Gastrocnemius medialis (tissue), 4 donors: Measurements from ENCODE around the gene RAB3C.

Source experiments
- CTCF ChIP-seq, 5 experiments: fragments of 450-650 bp in 3 of 5; fragments of 200-600 bp in 2 of 5; sonication (generic) in 2 of 5; IDR thresholded peaks in 4 of 5; conservative IDR thresholded peaks in 1 of 5; 1 replicate in 4 of 5; 2 replicates in 1 of 5; pipeline ENCODE4 v1.5.1; 2016 to 2019; ENCODE audit warnings: antibody characterized with exemption in 5 of 5, mild to moderate bottlenecking in 3 of 5, moderate library complexity in 3 of 5
- POLR2A ChIP-seq, 2 donors: fragments of 450-650 bp; IDR thresholded peaks; one replicate each; pipeline ENCODE4 v1.6.1; 2017; ENCODE audit warnings: antibody characterized with exemption in 2 of 2, mild to moderate bottlenecking in 2 of 2, moderate library complexity in 2 of 2

GRCh38 chr5:58724992-58725391, 142.1 kb downstream of the RAB3C start:
- TF ChIP-seq POLR2A (IDR thresholded peaks at IDR 0.05): no peak
- TF ChIP-seq CTCF (IDR thresholded peaks at IDR 0.05 in 4 of 5, conservative IDR thresholded peaks at IDR 0.05 in 1 of 5): no peak
